ENCODE data around the gene HOXA9. TPM values are rescaled to one million over a fixed set of nuclear protein-coding genes. Genes with fewer than 3 reads are reported as not detected.

Gene HOXA9
- total RNA-seq, 1 experiment from 2014 or later: 91.0 TPM

- no peaks in the 10 kb centered on the region for H3K27me3 ChIP-seq (ENCODE audit: insufficient read depth, low read length)
- H3K4me2 ChIP-seq (ENCODE audit: low read length): no peak overlapping the region
- CTCF ChIA-PET: no interaction called here
- no peaks in the 10 kb centered on the region for H3K9me2 ChIP-seq (ENCODE audit: insufficient read depth)
- H3K4me1 ChIP-seq (ENCODE audit: control insufficient read depth in 1 of 2, insufficient read depth in 2 of 2, low read length in 2 of 2): peaks cover 1 to 19% of the 10 kb centered on the region in 2 experiments; a peak in 3 of 4 replicates
- no peaks in the 10 kb centered on the region for H3K79me2 ChIP-seq (ENCODE audit: insufficient read depth, low read length)
- H3K9me3 ChIP-seq (ENCODE audit: control insufficient read depth in 1 of 2, insufficient read depth in 1 of 2, low read depth in 1 of 2, low read length in 2 of 2): no peaks in the 10 kb centered on the region
- no peak overlapping the region for H3K9ac ChIP-seq (ENCODE audit: low read length)
- intact Hi-C loops (cut with micrococcal nuclease): no loop called here
- no peak overlapping the region for H3K27ac ChIP-seq (ENCODE audit: low read depth, low read length)
- BruUV-seq (replicated peaks): no TSS peak
- RAD21 ChIA-PET (ENCODE audit: low non-redundant PET in 1 of 2, low total read pairs in 2 of 2, uncharacterized antibody in 2 of 2, unreplicated experiment in 2 of 2): no interaction called here
- H2AFZ ChIP-seq (ENCODE audit: low read depth, low read length, poor library complexity, severe bottlenecking): no peak overlapping the region
- no peak overlapping the region for H3K4me3 ChIP-seq (replicated peaks in 1 of 2; ENCODE audit: low read depth in 1 of 2, low read length in 2 of 2)
- no peaks in the 10 kb centered on the region for H3K36me3 ChIP-seq (ENCODE audit: control insufficient read depth in 1 of 2, insufficient read depth in 2 of 2, low read length in 2 of 2)
- TF ChIP-seq RAD21 (IDR thresholded peaks at IDR 0.05; ENCODE audit: low read depth) (no peak), SIN3A (IDR thresholded peaks at IDR 0.05; ENCODE audit: low read depth) (no peak), SRF (IDR thresholded peaks at IDR 0.05; ENCODE audit: low read depth) (no peak), ATF3 (IDR thresholded peaks at IDR 0.05) (no peak), ZFX (IDR thresholded peaks at IDR 0.05) (no peak), CTCF (IDR thresholded peaks at IDR 0.05 in 2 of 3, conservative IDR thresholded peaks at IDR 0.05 in 1 of 3; ENCODE audit: borderline replicate concordance in 1 of 3, insufficient read depth in 1 of 3, low read depth in 2 of 3, low read length in 2 of 3) (no peak), EZH2 (IDR thresholded peaks at IDR 0.05) (no peak), CEBPB (IDR thresholded peaks at IDR 0.05; ENCODE audit: low read depth) (no peak), POLR2A (IDR thresholded peaks at IDR 0.05; ENCODE audit: borderline replicate concordance, extremely low read depth, insufficient read depth, insufficient read length) (no peak), EZH2phosphoT487 (IDR thresholded peaks at IDR 0.05; ENCODE audit: borderline replicate concordance) (no peak), REST (IDR thresholded peaks at IDR 0.05; ENCODE audit: low read depth) (no peak), YY1 (IDR thresholded peaks at IDR 0.05; ENCODE audit: extremely low read depth, insufficient replicate concordance, low read depth, low read length) (no peak), FOSL1 (IDR thresholded peaks at IDR 0.05; ENCODE audit: low read depth) (no peak), ZBTB33 (IDR thresholded peaks at IDR 0.05; ENCODE audit: extremely low read depth, insufficient replicate concordance, low read length) (no peak), ELF1 (IDR thresholded peaks at IDR 0.05; ENCODE audit: borderline replicate concordance, low read depth) (no peak)
- ATAC-seq: no peak
- no peak for DNase-seq (ENCODE audit: low read depth, low spot score)
- no peaks in the 10 kb centered on the region for H4K20me1 ChIP-seq (ENCODE audit: insufficient read depth)
- POLR2A ChIA-PET: no interaction called here
These were observed 40.3 kb upstream of the HOXA9 start for GRCh38 chr7:27205325-27206280.
